SK-N-SH treated with all-trans-retinoic acid at 6 μM for 48 hours (cell line): ENCODE data around the gene RAB11B.
"Not testable (repeated sequence)": the region's sequence is repeated elsewhere in the genome, so short reads cannot be mapped to it uniquely, and the experiment has no call there.

Experiments used
- ATAC-seq: fragments of 200-7000 bp; cut with Tn5 transposase; 3 replicates; pipeline ENCODE4 v1.9.1; 2020; ENCODE audit warnings: mild to moderate bottlenecking, moderate library complexity
- ARNTL ChIP-seq: fragments of 450-650 bp; formaldehyde crosslinking; IDR thresholded peaks from 2 replicates; pipeline ENCODE4 v1.5.0; 2020; ENCODE audit warnings: low read depth, mild to moderate bottlenecking, moderate library complexity, borderline replicate concordance
- CSDC2 ChIP-seq: fragments of 250-450 bp; sonication (Bioruptor Pico); IDR thresholded peaks from 2 replicates; pipeline ENCODE4 v1.5.0; 2020; ENCODE audit warnings: mild to moderate bottlenecking, moderate library complexity
- GLIS3 ChIP-seq: fragments of 250-450 bp; sonication (Bioruptor Pico); IDR thresholded peaks from 2 replicates; pipeline ENCODE4 v1.5.0; 2020; ENCODE audit warnings: mild to moderate bottlenecking, moderate library complexity
- OSR1 ChIP-seq: fragments of 250-450 bp; sonication (Bioruptor Pico); IDR thresholded peaks from 2 replicates; pipeline ENCODE4 v1.8.0; 2022; ENCODE audit warnings: moderate library complexity, mild to moderate bottlenecking, inconsistent platforms
- PATZ1 ChIP-seq: fragments of 250-450 bp; sonication (Bioruptor Pico); IDR thresholded peaks from 2 replicates; pipeline ENCODE4 v1.8.0; 2020; ENCODE audit warnings: mild to moderate bottlenecking, moderate library complexity, borderline replicate concordance
- TOX ChIP-seq: fragments of 250-450 bp; sonication (Bioruptor Pico); IDR thresholded peaks from 2 replicates; pipeline ENCODE4 v1.8.0; 2021; ENCODE audit warnings: mild to moderate bottlenecking, moderate library complexity, borderline replicate concordance
- ZFP3 ChIP-seq: fragments of 250-450 bp; sonication (Bioruptor Pico); IDR thresholded peaks from 2 replicates; pipeline ENCODE4 v1.5.0; 2020; ENCODE audit warnings: mild to moderate bottlenecking, moderate library complexity
- ZNF70 ChIP-seq: fragments of 450-650 bp; formaldehyde crosslinking; IDR thresholded peaks from 2 replicates; pipeline ENCODE4 v1.5.0; 2020; ENCODE audit warnings: mild to moderate bottlenecking, moderate library complexity
- ZNF8 ChIP-seq: fragments of 450-650 bp; formaldehyde crosslinking; IDR thresholded peaks from 2 replicates; pipeline ENCODE4 v1.5.0; 2020; ENCODE audit warnings: mild to moderate bottlenecking, moderate library complexity
- TF ChIP-seq, protein P1 (sequence below): fragments of 250-450 bp; sonication (Bioruptor Pico); IDR thresholded peaks from 2 replicates; pipeline ENCODE4 v1.5.1; 2020; ENCODE audit warnings: low read depth, mild to moderate bottlenecking, moderate library complexity
- TF ChIP-seq, protein P2 (sequence below): fragments of 250-450 bp; sonication (Bioruptor Pico); IDR thresholded peaks from 2 replicates; pipeline ENCODE4 v1.5.0; 2020; ENCODE audit warnings: mild to moderate bottlenecking, moderate library complexity
- TF ChIP-seq, protein P3 (sequence below): fragments of 250-450 bp; sonication (Bioruptor Pico); IDR thresholded peaks from 2 replicates; pipeline ENCODE4 v1.5.1; 2021; ENCODE audit warnings: mild to moderate bottlenecking, moderate library complexity

The RAB11B gene

GRCh38 chr19:8370176-8371010 lies 19.8 kb upstream of the RAB11B start:
- TF ChIP-seq, protein P1, sequence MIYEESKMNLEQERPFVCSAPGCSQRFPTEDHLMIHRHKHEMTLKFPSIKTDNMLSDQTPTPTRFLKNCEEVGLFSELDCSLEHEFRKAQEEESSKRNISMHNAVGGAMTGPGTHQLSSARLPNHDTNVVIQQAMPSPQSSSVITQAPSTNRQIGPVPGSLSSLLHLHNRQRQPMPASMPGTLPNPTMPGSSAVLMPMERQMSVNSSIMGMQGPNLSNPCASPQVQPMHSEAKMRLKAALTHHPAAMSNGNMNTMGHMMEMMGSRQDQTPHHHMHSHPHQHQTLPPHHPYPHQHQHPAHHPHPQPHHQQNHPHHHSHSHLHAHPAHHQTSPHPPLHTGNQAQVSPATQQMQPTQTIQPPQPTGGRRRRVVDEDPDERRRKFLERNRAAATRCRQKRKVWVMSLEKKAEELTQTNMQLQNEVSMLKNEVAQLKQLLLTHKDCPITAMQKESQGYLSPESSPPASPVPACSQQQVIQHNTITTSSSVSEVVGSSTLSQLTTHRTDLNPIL: no peak
- no peak for TF ChIP-seq GLIS3 (CRISPR knock-in tag)
- TF ChIP-seq ZNF8 (CRISPR knock-in tag): no peak
- TF ChIP-seq, protein P2, sequence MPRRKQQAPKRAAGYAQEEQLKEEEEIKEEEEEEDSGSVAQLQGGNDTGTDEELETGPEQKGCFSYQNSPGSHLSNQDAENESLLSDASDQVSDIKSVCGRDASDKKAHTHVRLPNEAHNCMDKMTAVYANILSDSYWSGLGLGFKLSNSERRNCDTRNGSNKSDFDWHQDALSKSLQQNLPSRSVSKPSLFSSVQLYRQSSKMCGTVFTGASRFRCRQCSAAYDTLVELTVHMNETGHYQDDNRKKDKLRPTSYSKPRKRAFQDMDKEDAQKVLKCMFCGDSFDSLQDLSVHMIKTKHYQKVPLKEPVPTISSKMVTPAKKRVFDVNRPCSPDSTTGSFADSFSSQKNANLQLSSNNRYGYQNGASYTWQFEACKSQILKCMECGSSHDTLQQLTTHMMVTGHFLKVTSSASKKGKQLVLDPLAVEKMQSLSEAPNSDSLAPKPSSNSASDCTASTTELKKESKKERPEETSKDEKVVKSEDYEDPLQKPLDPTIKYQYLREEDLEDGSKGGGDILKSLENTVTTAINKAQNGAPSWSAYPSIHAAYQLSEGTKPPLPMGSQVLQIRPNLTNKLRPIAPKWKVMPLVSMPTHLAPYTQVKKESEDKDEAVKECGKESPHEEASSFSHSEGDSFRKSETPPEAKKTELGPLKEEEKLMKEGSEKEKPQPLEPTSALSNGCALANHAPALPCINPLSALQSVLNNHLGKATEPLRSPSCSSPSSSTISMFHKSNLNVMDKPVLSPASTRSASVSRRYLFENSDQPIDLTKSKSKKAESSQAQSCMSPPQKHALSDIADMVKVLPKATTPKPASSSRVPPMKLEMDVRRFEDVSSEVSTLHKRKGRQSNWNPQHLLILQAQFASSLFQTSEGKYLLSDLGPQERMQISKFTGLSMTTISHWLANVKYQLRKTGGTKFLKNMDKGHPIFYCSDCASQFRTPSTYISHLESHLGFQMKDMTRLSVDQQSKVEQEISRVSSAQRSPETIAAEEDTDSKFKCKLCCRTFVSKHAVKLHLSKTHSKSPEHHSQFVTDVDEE (CRISPR knock-in tag): no peak
- no peak for TF ChIP-seq CSDC2
- no peak for TF ChIP-seq TOX (CRISPR knock-in tag)
- no peak for TF ChIP-seq ZFP3
- TF ChIP-seq ZNF70 (CRISPR knock-in tag): no peak
- no peak for TF ChIP-seq PATZ1 (CRISPR knock-in tag)
- TF ChIP-seq, protein P3, sequence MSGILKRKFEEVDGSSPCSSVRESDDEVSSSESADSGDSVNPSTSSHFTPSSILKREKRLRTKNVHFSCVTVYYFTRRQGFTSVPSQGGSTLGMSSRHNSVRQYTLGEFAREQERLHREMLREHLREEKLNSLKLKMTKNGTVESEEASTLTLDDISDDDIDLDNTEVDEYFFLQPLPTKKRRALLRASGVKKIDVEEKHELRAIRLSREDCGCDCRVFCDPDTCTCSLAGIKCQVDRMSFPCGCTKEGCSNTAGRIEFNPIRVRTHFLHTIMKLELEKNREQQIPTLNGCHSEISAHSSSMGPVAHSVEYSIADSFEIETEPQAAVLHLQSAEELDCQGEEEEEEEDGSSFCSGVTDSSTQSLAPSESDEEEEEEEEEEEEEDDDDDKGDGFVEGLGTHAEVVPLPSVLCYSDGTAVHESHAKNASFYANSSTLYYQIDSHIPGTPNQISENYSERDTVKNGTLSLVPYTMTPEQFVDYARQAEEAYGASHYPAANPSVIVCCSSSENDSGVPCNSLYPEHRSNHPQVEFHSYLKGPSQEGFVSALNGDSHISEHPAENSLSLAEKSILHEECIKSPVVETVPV (CRISPR knock-in tag): no peak

GRCh38 chr19:8371011-8371804 lies 19.0 kb upstream of the RAB11B start:
- ATAC-seq: no peak
- TF ChIP-seq TOX (CRISPR knock-in tag) (no peak), ARNTL (CRISPR knock-in tag) (no peak)
- TF ChIP-seq, protein P2 (CRISPR knock-in tag): no peak
- TF ChIP-seq, all 23 proteins: peak for 0

More at GRCh38 chr19:8370176-8371010, 19.8 kb upstream of the RAB11B start:
- ATAC-seq: no peak

GRCh38 chr19:8373867-8374813 lies 16.0 kb upstream of the RAB11B start:
- no peak for TF ChIP-seq OSR1
- ATAC-seq: no peak; the same call in 2 of the 3 replicates

DNA sequence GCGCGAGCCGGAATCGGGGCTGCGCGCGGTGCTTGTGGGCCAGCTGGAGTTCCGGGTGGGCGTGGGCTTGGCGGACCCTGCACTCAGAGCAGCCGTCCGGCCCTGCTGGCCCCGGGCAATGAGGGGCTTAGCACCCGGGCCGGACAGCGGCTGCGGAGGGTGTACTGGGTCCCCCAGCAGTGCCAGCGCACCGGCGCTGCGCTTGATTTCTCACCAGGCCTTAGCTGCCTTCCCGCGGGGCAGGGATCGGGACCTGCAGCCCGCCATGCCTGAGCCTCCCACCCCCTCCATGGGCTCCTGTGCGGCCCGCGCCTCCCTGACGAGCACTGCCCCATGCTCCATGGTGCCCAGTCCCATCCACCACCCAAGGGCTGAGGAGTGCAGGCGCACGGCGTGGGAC lies 14.4 kb upstream of the RAB11B start:
- ATAC-seq: not testable (repeated sequence)

DNA sequence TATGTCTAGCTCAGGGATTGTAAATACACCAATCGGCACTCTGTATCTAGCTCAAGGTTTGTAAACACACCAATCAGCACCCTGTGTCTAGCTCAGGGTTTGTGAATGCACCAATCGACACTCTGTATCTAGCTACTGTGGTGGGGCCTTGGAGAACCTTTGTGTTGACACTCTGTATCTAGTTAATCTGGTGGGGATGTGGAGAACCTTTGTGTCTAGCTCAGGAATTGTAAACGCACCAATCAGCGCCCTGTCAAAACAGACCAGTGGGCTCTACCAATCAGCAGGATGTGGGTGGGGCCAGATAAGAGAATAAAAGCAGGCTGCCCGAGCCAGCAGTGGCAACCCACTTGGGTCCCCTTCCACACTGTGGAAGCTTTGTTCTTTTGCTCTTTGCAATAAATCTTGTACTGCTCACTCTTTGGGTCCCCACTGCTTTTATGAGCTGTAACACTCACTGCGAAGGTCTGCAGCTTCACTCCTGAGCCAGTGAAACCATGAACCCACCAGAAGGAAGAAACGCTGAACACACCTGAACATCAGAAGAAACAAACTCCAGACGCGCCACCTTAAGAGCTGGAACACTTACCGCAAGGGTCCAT lies 13.7 kb upstream of the RAB11B start:
- ATAC-seq: not testable (repeated sequence)
